Thyroid gland (tissue), 4 donors: Measurements from ENCODE around the gene NUPR1.

ENCODE experiments used
- CTCF ChIP-seq, 6 experiments: fragments of 200-600 bp in 3 of 6; fragments of 450-650 bp in 3 of 6; sonication (generic) in 3 of 6; IDR thresholded peaks; one replicate each; pipeline ENCODE4 v1.5.1; 2016 to 2019; ENCODE audit warnings: antibody characterized with exemption in 6 of 6, mild to moderate bottlenecking in 2 of 6, inconsistent platforms in 1 of 6, moderate library complexity in 1 of 6
- POLR2A ChIP-seq, 2 donors: fragments of 450-650 bp; IDR thresholded peaks; one replicate each; pipeline ENCODE4 v1.6.1; 2017; ENCODE audit warnings: antibody characterized with exemption in 2 of 2, mild to moderate bottlenecking in 2 of 2, moderate library complexity in 1 of 2

GRCh38 chr16:28561557-28562187 lies 22.9 kb upstream of the NUPR1 start:
- TF ChIP-seq CTCF (IDR thresholded peaks at IDR 0.05) (no peak), POLR2A (IDR thresholded peaks at IDR 0.05) (no peak)
